ENCODE measurements around the gene SENP7. TPM values are rescaled to one million over a fixed set of nuclear protein-coding genes. Genes with fewer than 3 reads are reported as not detected.
"Not testable (repeated sequence)": the region's sequence is repeated elsewhere in the genome, so short reads cannot be mapped to it uniquely, and the experiment has no call there.

The SENP7 gene
- total RNA-seq, 1 donor from 2014 or later, result 20.0 TPM

DNA sequence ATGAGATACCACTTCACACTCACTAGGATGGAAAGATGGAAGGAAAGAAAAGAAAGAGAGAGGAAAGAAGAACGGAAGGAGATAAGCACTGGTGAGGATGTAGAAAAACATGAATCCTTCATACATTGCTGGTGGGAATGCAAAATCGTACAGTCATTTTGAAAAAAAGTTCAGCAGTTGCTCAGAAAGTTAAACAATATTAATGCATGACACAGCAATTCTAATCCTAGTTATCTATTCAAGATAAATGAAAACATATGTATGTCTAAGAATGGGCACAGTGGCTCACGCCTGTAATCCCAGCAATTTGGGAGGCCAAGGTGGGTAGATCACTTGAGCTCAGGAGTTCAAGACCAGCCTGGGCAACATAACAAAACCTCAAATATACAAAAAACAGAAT is 59.1 kb downstream of the SENP7 start:
- TF ChIP-seq CTCF (IDR thresholded peaks at IDR 0.05), result no peak
- Histone ChIP-seq H3K36me3 (peaks cover 11% of the 10 kb centered on the region), H3K9me3 (no peaks in the 10 kb centered on the region), H3K4me3 (no peak overlapping the region), H3K27me3 (no peaks in the 10 kb centered on the region), H3K27ac (no peak overlapping the region), H3K4me1 (no peaks in the 10 kb centered on the region)
- DNase-seq, result no peak
- no peak for ATAC-seq
- intact Hi-C loops (cut with DNase I), result no loop called here

DNA sequence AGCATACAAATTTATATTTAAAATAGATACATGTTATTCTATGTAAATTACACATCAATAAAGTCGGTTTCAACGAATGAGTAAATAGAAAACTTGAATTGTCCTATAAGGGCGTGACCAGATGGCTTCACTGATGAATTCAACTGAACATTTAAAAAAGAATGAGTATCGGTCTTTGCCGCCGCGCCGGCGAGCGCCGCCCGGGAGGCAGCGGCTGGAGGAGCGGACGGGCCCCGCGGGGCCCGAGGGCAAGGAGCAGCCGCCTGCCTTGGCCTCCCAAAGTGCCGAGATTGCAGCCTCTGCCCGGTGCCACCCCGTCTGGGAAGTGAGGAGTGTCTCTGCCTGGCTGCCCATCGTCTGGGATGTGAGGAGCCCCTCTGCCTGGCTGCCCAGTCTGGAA is 74.4 kb downstream of the SENP7 start:
- H3K27ac ChIP-seq; H3K4me3 ChIP-seq; H3K4me1 ChIP-seq; intact Hi-C loops (cut with DNase I); ATAC-seq; DNase-seq; H3K27me3 ChIP-seq; H3K36me3 ChIP-seq; H3K9me3 ChIP-seq: not testable (repeated sequence)

DNA sequence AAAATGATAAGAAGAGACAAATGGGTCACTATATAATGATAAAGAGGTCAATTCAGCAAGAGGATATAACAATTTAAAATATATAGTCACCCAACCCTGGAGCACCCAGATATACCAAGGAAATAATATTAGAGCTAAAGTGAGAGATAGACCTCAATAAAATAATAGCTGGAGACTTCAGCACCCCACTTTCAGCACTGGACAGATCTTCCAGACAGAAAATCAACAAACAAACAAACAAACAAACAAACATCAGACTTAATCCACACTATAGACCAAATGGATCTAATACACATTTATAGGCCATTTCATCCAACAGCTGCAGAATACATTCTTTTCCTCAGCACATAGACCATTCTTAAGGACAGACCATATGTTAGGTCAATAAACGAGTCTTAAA is 79.4 kb downstream of the SENP7 start:
- ATAC-seq, result no peak
- H3K27ac ChIP-seq, result no peak overlapping the region
- H3K27me3 ChIP-seq, result no peaks in the 10 kb centered on the region
- no peaks in the 10 kb centered on the region for H3K4me1 ChIP-seq
- DNase-seq, result no peak
- intact Hi-C loops (cut with DNase I), result no loop called here
- no peak overlapping the region for H3K4me3 ChIP-seq
- H3K9me3 ChIP-seq, result peaks cover 13% of the 10 kb centered on the region
- H3K36me3 ChIP-seq, result no peaks in the 10 kb centered on the region
- no peak for TF ChIP-seq CTCF (IDR thresholded peaks at IDR 0.05)

DNA sequence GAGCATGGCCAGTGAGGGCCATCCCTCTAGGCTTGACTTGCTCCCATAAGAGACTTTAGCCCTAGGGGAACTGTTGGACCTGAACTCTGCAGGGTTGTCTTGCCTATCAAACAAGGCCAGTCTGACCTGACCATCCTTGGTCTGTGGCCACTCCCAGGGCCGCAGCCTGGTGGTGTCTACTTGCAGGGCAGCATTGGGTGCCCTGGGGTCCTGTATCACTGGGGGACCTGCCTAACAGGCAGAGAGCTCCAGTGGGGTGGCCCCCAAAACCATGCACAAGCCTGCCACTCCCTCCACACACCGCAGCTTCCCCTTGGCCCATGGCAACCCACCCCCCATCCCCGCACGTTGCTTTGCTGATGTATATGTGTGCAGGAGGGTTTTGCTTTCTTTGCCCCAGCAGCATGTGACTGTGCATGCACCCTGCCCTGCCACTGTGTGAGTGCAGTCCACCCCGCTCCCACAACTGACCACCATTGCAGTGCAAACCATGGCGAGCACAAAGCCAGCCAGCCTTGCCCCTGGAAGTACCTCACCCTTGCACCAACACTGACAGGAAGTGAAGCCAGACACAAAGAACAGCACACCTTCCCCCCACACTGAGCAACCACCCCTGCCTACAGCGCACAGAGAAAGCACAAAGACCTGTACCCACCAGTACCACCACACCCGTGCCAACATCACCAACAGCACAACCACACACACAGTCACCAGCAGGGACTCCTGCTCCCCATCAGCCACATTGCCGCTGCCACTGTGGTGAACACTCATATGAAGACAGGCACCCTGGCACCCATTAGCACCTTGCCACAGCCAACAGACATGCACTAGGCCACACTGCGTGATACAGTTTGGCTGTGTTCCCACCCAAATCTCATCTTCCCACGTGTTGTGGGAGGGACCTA is 88.8 kb downstream of the SENP7 start:
- Histone ChIP-seq H3K4me1 (no peaks in the 10 kb centered on the region), H3K9me3 (no peaks in the 10 kb centered on the region), H3K4me3 (no peak overlapping the region), H3K27me3 (no peaks in the 10 kb centered on the region), H3K36me3 (no peaks in the 10 kb centered on the region), H3K27ac (no peak overlapping the region)
- DNase-seq (no peak), ATAC-seq (peak; percentile 25)
- intact Hi-C loops (cut with DNase I), result no loop called here
- TF ChIP-seq CTCF (IDR thresholded peaks at IDR 0.05), result no peak

- Histone ChIP-seq H3K27me3 (no peaks in the 10 kb centered on the region), H3K4me1 (peaks cover 6% of the 10 kb centered on the region), H3K36me3 (no peaks in the 10 kb centered on the region), H3K27ac (no peak overlapping the region), H3K9me3 (no peaks in the 10 kb centered on the region), H3K4me3 (no peak overlapping the region)
- no peak for ATAC-seq
- no peak for TF ChIP-seq CTCF (IDR thresholded peaks at IDR 0.05)
- no peak for DNase-seq
- intact Hi-C loops (cut with DNase I), result no loop called here
Measured at GRCh38 chr3:101418851-101419250, 94.2 kb downstream of the SENP7 start.

DNA sequence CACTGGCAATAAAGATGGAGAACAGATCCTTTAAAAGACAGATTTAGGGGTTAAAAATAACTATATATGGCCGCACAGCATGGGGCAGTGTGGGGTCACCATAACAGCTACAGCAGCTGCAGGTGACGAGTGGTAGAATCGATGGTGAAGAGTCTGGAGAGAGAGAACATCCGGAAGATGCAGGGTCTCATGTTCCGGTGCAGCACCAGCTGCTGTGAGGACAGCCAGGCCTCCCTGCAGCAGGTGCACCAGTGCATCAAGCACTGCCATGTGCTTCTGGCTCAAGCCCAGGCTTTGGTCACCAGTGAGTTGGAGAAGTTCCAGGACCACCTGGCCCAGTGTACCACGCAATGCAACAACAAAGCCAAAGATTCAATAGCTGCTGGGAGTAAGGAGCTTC is 98.9 kb downstream of the SENP7 start:
- TF ChIP-seq CTCF (IDR thresholded peaks at IDR 0.05), result no peak
- DNase-seq (no peak), ATAC-seq (no peak)
- no peak overlapping the region for H3K27ac ChIP-seq
- H3K4me3 ChIP-seq, result no peak overlapping the region
- no peaks in the 10 kb centered on the region for H3K9me3 ChIP-seq
- H3K36me3 ChIP-seq, result no peaks in the 10 kb centered on the region
- intact Hi-C loops (cut with DNase I), result no loop called here
- no peaks in the 10 kb centered on the region for H3K27me3 ChIP-seq
- peaks cover 6% of the 10 kb centered on the region for H3K4me1 ChIP-seq
